ENCODE results near the gene TICAM1. TPM values are rescaled to one million over a fixed set of nuclear protein-coding genes. Genes with fewer than 3 reads are reported as not detected.

TICAM1 gene
- total and polyA plus RNA-seq, 2 of the 8 experiments (the other 6 are each of a cell fraction or from before 2014, with no cell fraction given) = 0.41 to 0.65 TPM

DNA sequence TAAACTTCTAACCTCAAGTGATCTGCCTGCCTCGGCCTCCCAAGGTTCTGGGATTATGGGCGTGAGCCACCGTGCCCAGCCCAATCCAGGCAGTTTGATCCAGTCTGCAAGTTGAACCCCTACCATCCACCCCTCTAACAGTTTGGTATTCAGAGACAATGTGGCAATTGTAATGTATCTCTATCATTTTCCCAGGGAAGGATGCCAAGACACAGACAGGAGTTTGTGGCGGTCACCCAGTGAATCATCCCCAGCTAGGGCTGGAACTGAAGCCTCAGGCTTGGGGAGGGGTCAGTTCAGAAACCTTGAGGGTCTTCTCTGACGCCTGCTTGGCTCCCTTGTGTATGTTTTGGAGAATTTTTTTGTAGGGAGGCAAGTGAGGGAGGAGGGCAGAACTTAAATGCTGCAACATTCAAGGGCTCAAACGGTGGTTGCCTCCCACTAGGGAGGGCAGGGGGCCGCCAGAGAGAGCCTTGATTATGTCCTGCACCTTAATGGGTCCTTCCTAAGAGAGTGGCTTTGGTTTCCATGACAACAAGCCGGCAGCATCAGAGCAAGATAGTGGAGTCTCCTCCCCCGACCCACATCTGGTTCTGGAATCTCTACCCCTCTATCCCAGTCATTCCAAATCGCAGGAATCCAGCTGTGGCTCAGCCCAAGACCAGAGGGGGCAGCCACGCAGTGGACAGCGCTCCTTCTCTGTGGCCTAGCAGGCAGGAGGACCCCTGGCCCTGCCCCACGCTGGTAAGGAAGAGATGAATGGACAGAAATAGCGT, 54.9 kb downstream of the TICAM1 start:
- no peak overlapping the region for H2BK120ac ChIP-seq (replicated peaks; ENCODE audit: low read depth, low read length)
- no peak for FAIRE-seq

More for the DNA sequence above, 54.9 kb downstream of the TICAM1 start:
- Histone ChIP-seq H3K18ac (ENCODE audit: extremely low read depth, low read length) (no peak overlapping the region), H4K8ac (ENCODE audit: extremely low read depth, insufficient read depth, low read length) (no peak overlapping the region), H2BK20ac (ENCODE audit: low read length) (no peak overlapping the region), H3K23me2 (ENCODE audit: low read depth, low read length) (no peaks in the 10 kb centered on the region), H2BK5ac (ENCODE audit: low read depth, low read length) (no peak overlapping the region), H3K79me1 (ENCODE audit: low read depth, low read length) (no peaks in the 10 kb centered on the region), H3K27me3 (replicated peaks in 1 of 4; ENCODE audit: control insufficient read depth in 3 of 4, extremely low read depth in 1 of 4, insufficient read depth in 3 of 4, low read length in 3 of 4) (no peaks in the 10 kb centered on the region; a peak in 1 of 7 replicates), H3K79me2 (ENCODE audit: control insufficient read depth in 1 of 2, insufficient read depth in 2 of 2, low read length in 2 of 2) (no peaks in the 10 kb centered on the region), H4K20me1 (replicated peaks in 1 of 2; ENCODE audit: control insufficient read depth in 1 of 2, insufficient read depth in 2 of 2, low read length in 2 of 2) (no peaks in the 10 kb centered on the region), H3K9me3 (ENCODE audit: insufficient read depth in 2 of 2, low read depth in 1 of 2, low read length in 1 of 2) (no peaks in the 10 kb centered on the region), H3K4ac (replicated peaks; ENCODE audit: insufficient read length, low read depth, low read length) (no peak overlapping the region), H2AFZ (ENCODE audit: low read length) (no peak overlapping the region), H3K36me3 (ENCODE audit: control insufficient read depth in 2 of 4, insufficient read depth in 4 of 4, low read length in 3 of 4) (no peaks in the 10 kb centered on the region), H2BK12ac (ENCODE audit: low read depth, low read length) (no peak overlapping the region), H3K27ac (ENCODE audit: low read depth, low read length) (no peak overlapping the region), H3K4me1 (replicated peaks in 1 of 4; ENCODE audit: control insufficient read depth in 3 of 4, insufficient read depth in 4 of 4, low read length in 3 of 4) (no peaks in the 10 kb centered on the region), H4K91ac (replicated peaks; ENCODE audit: insufficient read length, low read length) (no peak overlapping the region), H3K9ac (replicated peaks in 1 of 4; ENCODE audit: extremely low read depth in 1 of 4, low read depth in 3 of 4, low read length in 3 of 4) (no peak overlapping the region), H3K23ac (ENCODE audit: insufficient read length) (no peak overlapping the region), H3K4me2 (ENCODE audit: insufficient read depth in 1 of 2, low read depth in 2 of 2, low read length in 2 of 2) (no peak overlapping the region), H2BK15ac (ENCODE audit: low read length) (no peak overlapping the region), H2AK5ac (ENCODE audit: low read depth, low read length) (no peak overlapping the region), H3K56ac (replicated peaks; ENCODE audit: insufficient read length, low read depth, low read length) (no peak overlapping the region), H3K4me3 (ENCODE audit: extremely low read depth in 1 of 4, insufficient read depth in 2 of 4, low read depth in 3 of 4, low read length in 4 of 4) (no peak overlapping the region), H3K14ac (ENCODE audit: insufficient read length) (no peak overlapping the region), H4K5ac (ENCODE audit: insufficient read length, low read depth, low read length) (no peak overlapping the region)
- CTCF ChIA-PET (ENCODE audit: partially characterized antibody) = interaction anchor here (0.5 to 1.0 kb wide), 5 partner anchors 22 to 77 kb away, joined by 3 to 4 read pairs (median 3); no protein-coding TSS in a partner anchor
- 68% methylated on average over 14 of the region's 14 CpGs; no CpG with 5 or more reads in 1 of the 2 experiments for WGBS, 2 experiments (ENCODE audit: extremely low coverage in 1 of 2, insufficient coverage in 1 of 2, insufficient read length in 1 of 2, insufficient replicate concordance in 2 of 2, low coverage in 1 of 2, low lambda C conversion rate in 2 of 2, missing lambda C conversion rate in 1 of 2)
- POLR2A ChIA-PET (ENCODE audit: partially characterized antibody) = interaction anchor here (1.4 kb wide), 1 partner anchor 11 kb away, joined by 3 read pairs; no protein-coding TSS in a partner anchor
- no peak for DNase-seq (ENCODE audit: low read depth in 1 of 2, low spot score in 2 of 2)
- TF ChIP-seq FOSL1 (IDR thresholded peaks at IDR 0.05; ENCODE audit: insufficient read depth, low read depth, low read length) = no peak
- TF ChIP-seq, protein P1, sequence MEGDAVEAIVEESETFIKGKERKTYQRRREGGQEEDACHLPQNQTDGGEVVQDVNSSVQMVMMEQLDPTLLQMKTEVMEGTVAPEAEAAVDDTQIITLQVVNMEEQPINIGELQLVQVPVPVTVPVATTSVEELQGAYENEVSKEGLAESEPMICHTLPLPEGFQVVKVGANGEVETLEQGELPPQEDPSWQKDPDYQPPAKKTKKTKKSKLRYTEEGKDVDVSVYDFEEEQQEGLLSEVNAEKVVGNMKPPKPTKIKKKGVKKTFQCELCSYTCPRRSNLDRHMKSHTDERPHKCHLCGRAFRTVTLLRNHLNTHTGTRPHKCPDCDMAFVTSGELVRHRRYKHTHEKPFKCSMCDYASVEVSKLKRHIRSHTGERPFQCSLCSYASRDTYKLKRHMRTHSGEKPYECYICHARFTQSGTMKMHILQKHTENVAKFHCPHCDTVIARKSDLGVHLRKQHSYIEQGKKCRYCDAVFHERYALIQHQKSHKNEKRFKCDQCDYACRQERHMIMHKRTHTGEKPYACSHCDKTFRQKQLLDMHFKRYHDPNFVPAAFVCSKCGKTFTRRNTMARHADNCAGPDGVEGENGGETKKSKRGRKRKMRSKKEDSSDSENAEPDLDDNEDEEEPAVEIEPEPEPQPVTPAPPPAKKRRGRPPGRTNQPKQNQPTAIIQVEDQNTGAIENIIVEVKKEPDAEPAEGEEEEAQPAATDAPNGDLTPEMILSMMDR (IDR thresholded peaks at IDR 0.05; ENCODE audit: control extremely low read depth in 1 of 3, insufficient read depth in 1 of 3, low read depth in 1 of 3, low read length in 3 of 3) = peak in 1 of 3 experiments; percentile 2; a peak in 1 of 4 replicates

Data from H1 (cell line).